HG02973 (cell line): ENCODE measurements around the gene PARD6B.
"Not testable (repeated sequence)": the region's sequence is repeated elsewhere in the genome, so short reads cannot be mapped to it uniquely, and the experiment has no call there.

ENCODE experiments used
- ATAC-seq: cut with Tn5 transposase; IDR thresholded peaks from one replicate; pipeline ENCODE4 v1.9.1; 2021; ENCODE audit warnings: moderate library complexity; ENCODE audit not compliant: unreplicated experiment

Gene PARD6B

DNA sequence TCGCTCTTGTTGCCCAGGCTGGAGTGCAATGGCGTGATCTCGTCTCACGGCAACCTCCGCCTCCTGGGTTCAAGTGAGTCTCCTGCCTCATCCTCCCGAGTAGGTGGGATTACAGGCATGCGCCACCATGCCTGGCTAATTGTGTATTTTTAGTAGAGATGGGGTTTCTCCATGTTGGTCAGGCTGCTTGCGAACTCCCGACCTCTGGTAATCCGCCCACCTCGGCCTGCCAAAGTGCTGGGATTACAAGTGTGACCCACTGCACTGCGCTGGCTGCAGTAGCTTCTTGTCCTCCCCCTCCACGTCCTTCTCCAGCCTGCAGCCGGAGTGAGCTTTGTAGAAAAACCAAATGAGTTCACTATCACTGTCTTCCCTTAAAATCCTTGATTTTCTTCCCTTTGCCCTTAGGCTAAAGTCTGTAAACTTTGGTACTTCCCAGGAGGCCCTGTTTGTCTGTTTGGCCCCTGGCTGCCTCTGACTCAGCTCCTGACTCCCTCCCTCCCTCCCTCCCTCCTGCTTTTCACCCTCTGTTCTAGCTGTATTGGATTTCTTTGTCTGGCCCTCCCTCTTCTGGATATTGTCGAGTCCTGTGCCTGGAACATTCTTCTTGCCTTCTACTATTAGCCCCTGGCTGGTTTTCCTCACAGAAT is 12.9 kb downstream of the PARD6B start:
- ATAC-seq: no peak

DNA sequence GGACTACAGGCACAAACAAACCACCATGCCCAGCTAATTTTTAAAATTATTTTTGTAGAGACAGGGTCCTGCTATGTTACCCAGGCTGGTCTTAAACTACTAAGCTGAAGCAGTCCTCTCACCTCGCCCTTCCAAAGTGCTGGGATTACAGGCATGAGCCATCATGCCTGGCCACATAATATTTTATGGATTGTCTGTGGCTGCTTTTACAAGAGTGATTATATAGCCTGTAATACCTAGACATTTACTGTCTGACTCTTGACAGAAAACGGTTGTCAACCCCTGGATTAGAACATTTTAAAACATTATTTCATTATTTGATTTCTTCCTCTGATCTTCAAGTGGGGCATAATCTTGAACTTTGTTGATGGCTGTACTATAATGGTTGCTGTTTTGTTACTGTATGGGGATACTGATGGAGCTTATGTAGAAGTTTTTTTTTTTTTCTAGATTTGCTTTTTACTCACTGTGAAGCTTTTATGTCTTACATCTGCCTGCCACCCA is 14.3 kb downstream of the PARD6B start:
- ATAC-seq: no peak

DNA sequence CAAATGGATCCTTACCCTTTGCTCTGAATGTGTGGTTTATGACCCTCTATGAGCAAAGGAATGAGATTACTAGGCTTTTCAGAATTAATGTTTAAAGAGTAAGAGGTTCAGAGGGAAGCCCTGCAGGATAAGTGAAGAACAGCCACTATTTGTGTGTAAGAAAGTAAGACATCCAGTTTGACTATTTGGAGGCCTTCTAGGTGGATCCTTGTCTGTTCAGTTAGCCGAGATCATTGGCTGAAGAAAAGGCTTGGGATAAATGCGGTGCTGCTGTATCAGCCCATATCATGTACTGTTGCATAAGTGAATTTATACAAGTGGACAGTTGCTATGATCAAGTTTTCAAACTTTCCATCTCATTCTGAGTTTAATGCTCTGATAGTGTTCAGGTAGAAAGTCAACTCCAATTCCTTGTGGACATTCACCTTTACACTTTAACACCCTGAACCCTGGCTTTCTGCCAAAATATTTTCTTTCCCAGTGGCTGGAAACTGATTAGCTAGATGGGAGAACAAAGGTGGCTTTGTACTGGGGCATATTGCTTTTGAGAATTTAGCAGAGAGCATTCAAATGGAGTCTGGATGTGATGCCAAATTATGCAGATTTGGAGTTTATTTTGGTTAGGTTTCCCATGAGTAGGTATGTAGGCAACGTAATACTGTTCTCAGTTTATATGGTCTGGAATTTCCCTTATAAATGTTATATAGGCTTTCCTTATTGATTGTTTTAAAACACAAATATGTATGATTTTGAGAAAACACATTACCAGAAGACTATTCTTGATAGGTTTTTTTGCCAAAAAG is 15.0 kb downstream of the PARD6B start:
- ATAC-seq: no peak

DNA sequence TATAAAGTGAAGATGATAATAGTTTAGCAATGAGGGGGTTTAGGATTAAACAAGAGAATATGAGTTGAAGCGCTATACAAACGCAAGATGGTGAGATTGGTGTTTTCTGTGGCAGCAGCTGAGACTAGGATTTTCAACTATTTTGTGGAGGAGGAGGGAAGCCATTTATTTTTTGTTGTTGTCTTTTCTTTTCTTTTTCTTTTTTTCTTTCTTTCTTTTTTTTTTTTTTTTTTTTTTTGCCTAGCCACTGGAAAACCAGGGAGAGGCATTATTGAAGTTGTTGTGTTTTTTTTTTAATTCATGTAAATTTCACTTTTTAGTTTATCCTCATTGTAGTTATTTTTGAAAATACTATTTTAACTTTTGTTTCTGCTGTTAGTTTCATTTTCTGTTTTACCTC is 15.9 kb downstream of the PARD6B start:
- no peak for ATAC-seq

DNA sequence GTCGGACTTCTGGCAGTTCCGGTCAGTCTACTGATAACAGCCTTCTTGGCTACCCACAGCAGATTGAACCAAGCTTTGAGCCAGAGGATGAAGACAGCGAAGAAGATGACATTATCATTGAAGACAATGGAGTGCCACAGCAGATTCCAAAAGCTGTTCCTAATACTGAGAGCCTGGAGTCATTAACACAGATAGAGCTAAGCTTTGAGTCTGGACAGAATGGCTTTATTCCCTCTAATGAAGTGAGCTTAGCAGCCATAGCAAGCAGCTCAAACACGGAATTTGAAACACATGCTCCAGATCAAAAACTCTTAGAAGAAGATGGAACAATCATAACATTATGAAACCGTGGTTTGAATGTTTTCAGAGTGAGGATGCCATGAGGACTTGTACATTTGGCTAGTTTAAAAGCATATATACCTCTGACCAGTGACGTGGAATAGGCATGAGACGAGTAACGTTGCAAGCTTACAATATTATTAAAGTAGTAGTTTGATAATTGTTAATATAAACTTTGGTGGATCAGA is 18.8 kb downstream of the PARD6B start:
- no peak for ATAC-seq

DNA sequence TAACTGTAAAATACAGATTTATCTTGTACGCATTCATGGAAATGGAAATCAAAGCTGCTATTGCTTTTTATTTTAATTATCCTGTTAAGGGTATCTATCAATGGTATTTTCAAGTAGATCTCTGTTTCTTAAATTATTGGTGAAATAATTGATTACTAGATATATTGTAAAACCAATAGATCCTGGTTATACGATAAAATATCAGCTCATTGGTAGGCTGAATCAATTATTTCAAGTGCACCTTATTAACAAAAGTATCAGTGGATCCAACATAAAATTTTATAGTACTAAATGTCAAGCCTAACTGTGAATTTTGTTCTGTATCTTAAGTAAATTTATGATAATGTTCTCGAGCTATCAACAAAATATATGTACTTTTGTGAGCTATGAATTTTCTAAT is 21.8 kb downstream of the PARD6B start:
- no peak for ATAC-seq

DNA sequence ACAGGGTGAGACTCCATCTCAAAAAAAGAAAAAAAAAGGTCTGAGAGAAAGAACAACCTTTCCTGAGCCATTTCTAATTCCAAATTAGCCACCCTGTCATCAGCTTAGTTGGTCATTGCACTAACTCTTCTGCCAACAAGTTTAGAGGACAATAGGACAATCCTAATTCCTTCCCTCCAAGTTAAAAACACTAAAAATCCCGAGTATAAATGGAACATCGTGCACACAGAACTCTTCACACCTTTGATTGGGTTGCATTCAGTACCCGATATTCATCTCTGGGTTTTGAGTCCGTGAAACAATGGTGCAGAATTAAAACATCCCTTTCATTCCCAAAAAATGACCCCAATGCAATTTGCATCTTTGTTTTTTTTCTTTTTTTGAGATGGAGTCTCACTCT is 23.0 kb downstream of the PARD6B start:
- ATAC-seq: no peak

DNA sequence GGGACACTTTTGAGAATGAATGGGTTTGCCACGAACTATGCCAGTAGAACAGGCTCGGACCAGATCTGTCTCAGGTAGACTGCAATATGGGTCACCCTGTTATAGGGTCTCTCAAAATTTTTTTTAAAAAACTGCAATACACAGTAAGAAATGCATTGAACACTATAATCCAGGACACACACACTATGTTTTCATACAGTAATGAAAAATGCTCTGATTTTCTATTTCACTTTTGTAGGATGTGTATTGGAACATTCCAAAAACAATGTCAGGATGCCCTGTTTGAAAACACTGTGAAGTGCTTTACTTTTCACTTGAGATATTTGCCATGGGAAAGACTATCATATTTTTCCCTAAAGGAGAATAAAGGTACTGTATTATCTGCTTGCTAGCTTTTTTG is 25.1 kb downstream of the PARD6B start:
- no peak for ATAC-seq

DNA sequence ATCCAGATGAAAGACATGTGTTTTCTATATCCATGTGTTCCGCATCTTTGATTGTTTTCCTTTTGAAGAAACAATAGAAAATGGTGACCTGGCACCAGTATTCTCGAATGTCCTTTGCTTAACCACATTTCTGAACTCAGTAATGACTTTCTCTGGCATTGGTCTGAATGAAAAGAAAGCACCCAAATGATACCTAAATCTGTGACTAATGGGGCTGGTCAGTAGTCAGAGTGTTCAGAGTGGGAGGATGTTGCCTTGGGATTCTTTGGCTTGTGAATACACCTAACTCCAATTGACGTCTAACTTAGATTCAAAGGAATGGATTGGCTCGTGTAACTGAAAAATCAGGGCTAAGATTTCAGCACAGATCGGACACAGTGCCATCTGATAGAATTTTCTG is 27.1 kb downstream of the PARD6B start:
- ATAC-seq: no peak

DNA sequence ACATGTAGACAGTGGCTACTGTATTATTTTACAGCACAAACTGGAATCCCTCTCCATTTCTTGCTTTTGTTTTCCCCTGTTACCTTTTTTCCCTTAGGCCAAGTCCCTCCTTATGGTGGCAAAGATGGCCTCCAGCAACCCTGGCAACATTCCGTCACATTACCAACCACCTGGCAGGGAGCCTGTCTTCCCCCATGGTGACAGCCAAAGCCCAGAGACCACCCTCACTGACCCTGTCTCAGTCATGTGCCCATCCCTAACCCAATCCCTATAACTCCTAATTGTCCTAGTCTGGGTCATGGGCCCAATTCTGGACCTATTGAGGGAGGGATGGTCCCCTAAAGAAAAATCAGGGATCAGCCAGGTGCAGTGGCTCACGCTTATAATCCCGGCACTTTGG is 27.6 kb downstream of the PARD6B start:
- no peak for ATAC-seq

DNA sequence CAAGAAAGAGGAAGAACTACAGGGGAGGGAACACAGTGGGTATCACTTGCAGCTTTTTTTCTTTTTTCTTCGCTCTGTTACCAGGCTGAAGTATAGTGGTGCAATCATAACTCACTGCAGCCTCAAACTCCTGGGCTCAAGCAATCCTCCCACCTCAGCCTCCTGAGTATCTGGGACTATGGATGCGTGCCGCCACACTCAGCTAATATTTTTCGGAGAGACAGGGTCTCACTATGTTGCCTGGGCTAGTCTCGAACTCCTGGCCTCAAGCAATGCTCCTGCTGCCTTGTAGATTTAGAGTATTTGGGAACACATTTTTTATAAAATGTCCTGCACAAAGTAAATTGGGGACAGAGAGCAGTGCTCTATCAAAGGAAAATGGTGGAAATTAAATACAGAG is 28.3 kb downstream of the PARD6B start:
- ATAC-seq: no peak

DNA sequence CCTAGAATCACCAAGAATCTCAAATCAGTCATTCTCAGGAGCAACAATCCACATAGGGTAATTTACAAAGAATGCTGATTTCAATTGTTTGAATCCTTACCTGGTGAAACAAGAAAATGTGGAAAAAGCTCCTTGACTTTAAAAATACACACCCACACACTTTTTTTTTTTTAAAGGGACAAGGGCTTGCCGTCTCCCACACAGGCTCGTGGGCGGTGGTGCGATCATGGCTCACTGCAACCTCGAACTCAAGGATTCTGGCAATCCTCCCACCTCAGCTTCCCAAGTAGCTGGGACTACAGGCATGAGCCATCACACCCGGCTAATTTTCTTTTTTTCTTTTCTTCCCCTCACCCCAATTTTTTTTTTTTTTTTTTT is 30.7 kb downstream of the PARD6B start:
- ATAC-seq: no peak

DNA sequence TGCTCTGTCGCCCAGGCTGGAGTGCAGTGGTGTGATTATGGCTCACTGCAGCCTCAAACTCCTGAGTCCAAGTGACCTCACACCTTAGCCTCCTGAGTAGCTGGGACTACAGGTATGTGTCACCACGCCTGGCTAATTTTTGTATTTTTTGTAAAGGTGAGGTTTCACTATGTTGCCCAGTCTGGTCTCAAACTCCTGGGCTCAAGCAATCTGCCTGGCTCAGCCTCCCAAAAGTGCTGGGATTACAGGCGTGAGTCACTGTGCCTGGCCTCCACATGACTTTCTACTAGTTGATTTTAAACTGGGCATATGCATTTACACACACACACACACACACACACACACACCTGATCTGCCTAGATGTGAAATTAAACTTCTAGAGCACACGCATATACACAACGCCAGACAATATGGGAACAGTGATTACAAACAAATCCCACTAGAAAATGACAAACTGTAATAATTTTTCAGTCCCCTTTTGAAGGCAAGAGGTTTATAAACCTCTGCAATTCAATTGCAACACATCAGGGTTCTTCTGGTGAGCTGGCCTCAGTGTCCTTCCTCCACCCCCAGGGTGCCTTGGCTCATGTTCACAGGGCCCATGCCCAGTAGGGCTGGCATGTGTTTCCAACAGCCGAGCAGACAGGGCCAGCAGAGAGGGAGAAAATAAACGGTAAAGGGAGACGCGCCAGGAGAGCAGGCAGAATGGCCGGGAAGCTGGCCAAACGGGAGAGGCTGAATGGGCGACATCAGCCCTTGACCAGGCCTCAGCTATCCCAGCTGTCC is 31.2 kb downstream of the PARD6B start:
- ATAC-seq: no peak

DNA sequence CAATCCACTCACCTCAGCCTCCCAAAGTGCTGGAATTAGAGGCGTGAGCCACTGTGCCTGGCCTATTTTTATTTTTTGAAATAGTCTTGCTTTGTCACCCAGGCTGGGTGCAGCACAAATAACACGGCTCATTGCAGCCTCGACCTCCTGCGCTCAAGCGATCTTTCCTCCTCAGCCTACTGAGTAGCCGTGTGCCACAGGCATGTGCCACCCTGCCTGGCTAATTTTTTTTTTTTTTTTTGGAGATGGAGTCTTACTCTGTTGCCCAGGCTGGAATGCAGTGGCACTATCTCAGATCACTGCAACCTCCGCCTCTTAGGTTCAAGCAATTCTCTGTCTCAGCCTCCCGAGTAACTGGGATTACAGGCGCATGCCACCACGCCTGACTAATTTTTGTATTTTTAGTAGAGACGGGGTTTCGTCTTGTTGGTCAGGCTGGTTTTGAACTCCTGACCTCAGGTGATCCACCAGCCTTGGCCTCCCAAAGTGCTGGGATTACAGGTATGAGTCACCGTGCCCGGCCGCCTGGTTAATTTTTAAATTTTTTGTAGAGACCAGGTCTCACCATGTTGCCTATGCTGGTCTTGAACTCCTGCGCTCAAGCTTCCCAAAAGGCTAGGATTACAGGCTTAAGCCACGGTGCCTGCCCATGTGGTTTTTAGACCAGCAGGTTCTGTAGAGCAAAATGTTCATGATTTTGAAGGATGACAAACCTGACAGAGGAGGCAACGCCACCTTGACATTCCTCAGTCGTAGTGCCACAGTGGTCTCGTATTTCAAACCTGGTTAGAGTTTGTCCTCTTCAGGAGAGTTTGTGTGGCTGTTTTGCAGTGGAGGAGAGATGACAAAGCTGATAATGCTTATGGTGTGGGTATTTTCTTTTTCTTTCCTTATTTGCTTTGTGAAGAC is 32.4 kb downstream of the PARD6B start:
- not testable (repeated sequence) for ATAC-seq

DNA sequence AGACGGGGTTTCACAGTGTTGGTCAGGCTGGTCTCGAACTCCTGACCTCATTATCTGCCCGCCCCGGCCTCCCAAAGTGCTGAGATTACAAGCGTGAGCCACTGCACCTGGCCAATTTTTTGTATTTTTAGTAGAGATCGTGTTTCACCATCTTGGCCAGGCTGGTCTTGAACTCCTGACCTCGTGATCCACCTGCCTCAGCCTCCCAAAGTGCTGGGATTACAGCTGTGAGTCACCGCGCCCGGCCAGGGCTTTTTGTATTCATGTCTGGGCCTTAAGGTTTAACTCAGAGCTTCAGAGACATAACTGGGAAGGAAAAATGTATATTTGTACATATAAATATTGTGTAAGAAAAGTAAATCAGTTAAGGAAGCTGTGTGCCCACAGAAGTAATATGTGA is 33.9 kb downstream of the PARD6B start:
- not testable (repeated sequence) for ATAC-seq

DNA sequence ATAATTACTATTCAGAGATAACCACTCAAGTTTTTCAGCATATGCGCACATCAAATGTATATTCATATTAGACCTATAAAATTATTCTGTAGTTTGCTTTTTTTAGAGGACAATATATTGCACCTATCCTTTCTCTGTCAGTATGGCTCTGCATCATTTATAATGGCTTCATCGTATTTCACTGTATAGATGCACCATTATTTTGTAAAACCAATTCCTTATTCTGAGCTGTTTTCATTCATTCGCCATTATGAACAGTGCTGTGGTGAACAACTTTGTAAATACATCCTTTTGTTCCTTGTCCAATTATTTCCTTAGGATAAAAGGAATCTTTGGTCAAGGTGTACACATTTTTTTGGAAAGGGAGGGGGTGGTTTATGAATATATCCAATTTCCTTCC is 34.3 kb downstream of the PARD6B start:
- no peak for ATAC-seq

DNA sequence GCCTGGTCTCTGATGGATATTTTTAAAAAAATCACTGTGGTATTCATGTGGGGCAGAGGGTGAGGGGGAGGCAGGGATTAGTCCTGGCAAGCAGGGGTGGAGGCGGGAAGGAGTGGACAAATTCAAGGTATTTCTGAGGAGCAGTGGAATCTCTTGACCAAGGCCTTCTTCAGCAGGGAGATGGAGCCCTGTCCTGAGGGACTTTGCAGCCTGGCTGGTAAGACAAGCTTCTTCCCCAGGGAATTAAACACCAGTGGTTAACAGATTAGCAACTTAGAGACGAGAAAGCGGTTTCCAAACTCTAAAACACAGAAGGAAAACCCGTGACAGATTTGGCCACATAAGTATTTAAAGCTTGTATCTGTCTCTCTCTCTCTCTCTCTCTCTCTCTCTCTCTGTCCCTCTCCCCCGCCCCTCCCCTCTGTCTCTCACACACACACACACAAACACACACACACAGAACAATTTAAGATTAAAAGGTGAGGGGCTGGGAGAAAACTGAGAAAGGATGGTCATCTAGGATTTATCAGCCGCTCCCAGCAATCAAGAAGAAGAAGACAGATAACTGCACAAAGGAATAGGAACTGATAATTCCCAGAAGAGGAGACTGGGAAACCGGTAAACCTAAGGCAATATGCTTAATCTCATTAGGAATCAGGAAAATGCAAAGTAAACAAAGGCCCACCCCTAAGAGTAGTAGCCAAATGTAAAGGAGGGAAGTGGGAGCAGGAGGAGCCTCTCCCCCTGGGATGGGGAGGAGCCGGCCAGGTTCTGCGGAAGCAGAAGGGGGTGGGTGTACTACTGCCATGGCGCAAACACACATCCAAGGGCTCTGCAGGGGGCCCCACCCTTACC is 35.8 kb downstream of the PARD6B start:
- not testable (repeated sequence) for ATAC-seq

DNA sequence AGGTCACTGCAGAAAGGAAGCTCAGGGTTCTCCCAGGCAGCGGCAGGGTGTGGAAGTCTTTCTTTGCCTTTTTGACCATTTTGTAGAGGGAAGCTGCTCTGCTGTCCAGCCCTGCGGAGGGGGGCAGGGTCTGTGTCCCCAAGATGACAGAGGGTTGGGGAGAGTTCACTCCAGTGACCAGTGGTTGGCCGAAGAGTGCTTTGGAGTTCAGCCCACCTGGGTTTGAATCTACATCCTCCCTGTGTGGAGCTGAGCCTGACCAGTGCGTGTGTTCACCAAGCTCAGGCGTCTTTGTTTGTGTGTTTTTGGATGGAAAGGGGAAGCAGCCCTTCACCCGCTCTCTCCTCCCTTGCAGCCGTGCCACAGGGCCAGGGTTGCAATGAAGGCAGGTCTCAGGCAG is 37.6 kb downstream of the PARD6B start:
- ATAC-seq: not testable (repeated sequence)

DNA sequence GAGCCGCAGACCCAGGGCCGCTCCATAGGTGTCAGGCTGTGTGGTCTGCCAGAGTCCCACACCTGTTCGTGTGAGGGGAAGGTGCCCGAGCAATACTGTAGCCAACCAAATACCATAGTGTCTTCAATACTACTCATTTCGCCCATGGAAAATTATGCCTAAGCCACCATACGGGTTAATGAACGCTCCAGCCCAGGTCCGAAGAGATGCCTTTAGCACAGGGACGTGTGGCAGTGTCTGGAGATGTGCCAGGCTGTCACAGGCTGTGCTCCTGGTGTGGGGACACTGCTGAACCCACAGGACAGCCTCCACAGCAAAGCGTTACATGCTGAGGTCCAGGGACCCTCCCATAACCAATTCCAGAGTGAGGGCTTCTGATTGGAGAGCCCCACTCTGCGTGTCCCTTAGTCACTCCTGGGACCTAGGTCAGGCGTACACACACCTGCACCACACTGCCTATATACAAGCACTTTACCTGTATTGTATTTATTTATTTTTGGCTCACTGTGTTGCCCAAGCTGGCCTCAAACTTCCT is 38.2 kb downstream of the PARD6B start:
- ATAC-seq: not testable (repeated sequence)
